Measurements from ENCODE around the gene LMX1B. TPM values are rescaled to one million over a fixed set of nuclear protein-coding genes. Genes with fewer than 3 reads are reported as not detected.

The LMX1B gene
- polyA plus RNA-seq, 1 donor (not counting 4 experiments of a cell fraction or from before 2014, with no cell fraction given): 0.24 TPM

- H2AFZ ChIP-seq (ENCODE audit: control insufficient read depth, low read length): no peak overlapping the region
- H4K20me1 ChIP-seq (ENCODE audit: control insufficient read depth, extremely low read depth, insufficient read depth, low read length): no peaks in the 10 kb centered on the region
- FAIRE-seq (no peak), DNase-seq (ENCODE audit: low read depth, low spot score) (no peak)
- H3K79me2 ChIP-seq (ENCODE audit: control insufficient read depth, insufficient read depth, low read length): no peaks in the 10 kb centered on the region
- no peak overlapping the region for H3K4me2 ChIP-seq (ENCODE audit: control insufficient read depth, extremely low read depth, insufficient read depth, low read depth, low read length)
- H3K9me3 ChIP-seq (ENCODE audit: control insufficient read depth, low read depth, low read length): no peaks in the 10 kb centered on the region
- TF ChIP-seq EZH2 (IDR thresholded peaks at IDR 0.05; ENCODE audit: low read length): no peak
- TF ChIP-seq, protein P1, sequence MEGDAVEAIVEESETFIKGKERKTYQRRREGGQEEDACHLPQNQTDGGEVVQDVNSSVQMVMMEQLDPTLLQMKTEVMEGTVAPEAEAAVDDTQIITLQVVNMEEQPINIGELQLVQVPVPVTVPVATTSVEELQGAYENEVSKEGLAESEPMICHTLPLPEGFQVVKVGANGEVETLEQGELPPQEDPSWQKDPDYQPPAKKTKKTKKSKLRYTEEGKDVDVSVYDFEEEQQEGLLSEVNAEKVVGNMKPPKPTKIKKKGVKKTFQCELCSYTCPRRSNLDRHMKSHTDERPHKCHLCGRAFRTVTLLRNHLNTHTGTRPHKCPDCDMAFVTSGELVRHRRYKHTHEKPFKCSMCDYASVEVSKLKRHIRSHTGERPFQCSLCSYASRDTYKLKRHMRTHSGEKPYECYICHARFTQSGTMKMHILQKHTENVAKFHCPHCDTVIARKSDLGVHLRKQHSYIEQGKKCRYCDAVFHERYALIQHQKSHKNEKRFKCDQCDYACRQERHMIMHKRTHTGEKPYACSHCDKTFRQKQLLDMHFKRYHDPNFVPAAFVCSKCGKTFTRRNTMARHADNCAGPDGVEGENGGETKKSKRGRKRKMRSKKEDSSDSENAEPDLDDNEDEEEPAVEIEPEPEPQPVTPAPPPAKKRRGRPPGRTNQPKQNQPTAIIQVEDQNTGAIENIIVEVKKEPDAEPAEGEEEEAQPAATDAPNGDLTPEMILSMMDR (optimal IDR thresholded peaks at IDR 0.05 in 1 of 3, IDR thresholded peaks at IDR 0.05 in 1 of 3, conservative IDR thresholded peaks at IDR 0.05 in 1 of 3; ENCODE audit: extremely low read depth in 1 of 3, insufficient read depth in 2 of 3, low read length in 3 of 3): no peak
- H3K27me3 ChIP-seq (ENCODE audit: control insufficient read depth, extremely low read depth, insufficient read depth, low read length): peaks cover 5% of the 10 kb centered on the region
- H3K4me1 ChIP-seq (ENCODE audit: control insufficient read depth, extremely low read depth, insufficient read depth, low read length): peaks cover 2% of the 10 kb centered on the region
- H3K36me3 ChIP-seq (ENCODE audit: control insufficient read depth in 2 of 2, extremely low read depth in 1 of 2, insufficient read depth in 2 of 2, low read length in 2 of 2): no peaks in the 10 kb centered on the region
- no peak overlapping the region for H3K4me3 ChIP-seq (ENCODE audit: control insufficient read depth in 2 of 3, extremely low read depth in 1 of 3, insufficient read depth in 2 of 3, low read depth in 1 of 3, low read length in 3 of 3)
- H3K9me1 ChIP-seq (ENCODE audit: control insufficient read depth, extremely low read depth, insufficient read depth, low read length): no peaks in the 10 kb centered on the region
- H3K9ac ChIP-seq (ENCODE audit: control insufficient read depth, extremely low read depth, insufficient read depth, low read length): no peak overlapping the region
- dilution Hi-C loops (cut with MboI; ENCODE audit: extremely low pct_ligation_motif_present, low sequenced_read_pairs): no loop called here
- no peak overlapping the region for H3K27ac ChIP-seq (ENCODE audit: control insufficient read depth, insufficient read depth, low read length)
These were observed 61.4 kb downstream of the LMX1B start for GRCh38 chr9:126675147-126675467.

GRCh38 chr9:126676102-126676684 is 62.5 kb downstream of the LMX1B start:
- FAIRE-seq (no peak), DNase-seq (ENCODE audit: low read depth, low spot score) (no peak)
- H3K27me3 ChIP-seq (ENCODE audit: control insufficient read depth, extremely low read depth, insufficient read depth, low read length): peaks cover 5% of the 10 kb centered on the region
- H3K9me3 ChIP-seq (ENCODE audit: control insufficient read depth, low read depth, low read length): no peaks in the 10 kb centered on the region
- no peak overlapping the region for H3K9ac ChIP-seq (ENCODE audit: control insufficient read depth, extremely low read depth, insufficient read depth, low read length)
- no peak overlapping the region for H3K27ac ChIP-seq (ENCODE audit: control insufficient read depth, insufficient read depth, low read length)
- no peak overlapping the region for H3K4me3 ChIP-seq (ENCODE audit: control insufficient read depth in 2 of 3, extremely low read depth in 1 of 3, insufficient read depth in 2 of 3, low read depth in 1 of 3, low read length in 3 of 3)
- H3K9me1 ChIP-seq (ENCODE audit: control insufficient read depth, extremely low read depth, insufficient read depth, low read length): no peaks in the 10 kb centered on the region
- TF ChIP-seq EZH2 (IDR thresholded peaks at IDR 0.05; ENCODE audit: low read length): no peak
- TF ChIP-seq, protein P1 (optimal IDR thresholded peaks at IDR 0.05 in 1 of 3, IDR thresholded peaks at IDR 0.05 in 1 of 3, conservative IDR thresholded peaks at IDR 0.05 in 1 of 3; ENCODE audit: extremely low read depth in 1 of 3, insufficient read depth in 2 of 3, low read length in 3 of 3): no peak
- no peaks in the 10 kb centered on the region for H3K36me3 ChIP-seq (ENCODE audit: control insufficient read depth in 2 of 2, extremely low read depth in 1 of 2, insufficient read depth in 2 of 2, low read length in 2 of 2)
- peaks cover 2% of the 10 kb centered on the region for H3K4me1 ChIP-seq (ENCODE audit: control insufficient read depth, extremely low read depth, insufficient read depth, low read length)
- no peak overlapping the region for H2AFZ ChIP-seq (ENCODE audit: control insufficient read depth, low read length)
- H4K20me1 ChIP-seq (ENCODE audit: control insufficient read depth, extremely low read depth, insufficient read depth, low read length): no peaks in the 10 kb centered on the region
- H3K4me2 ChIP-seq (ENCODE audit: control insufficient read depth, extremely low read depth, insufficient read depth, low read depth, low read length): no peak overlapping the region
- dilution Hi-C loops (cut with MboI; ENCODE audit: extremely low pct_ligation_motif_present, low sequenced_read_pairs): no loop called here
- H3K79me2 ChIP-seq (ENCODE audit: control insufficient read depth, insufficient read depth, low read length): no peaks in the 10 kb centered on the region
